ENCODE data around the gene CENPN. TPM values are rescaled to one million over a fixed set of nuclear protein-coding genes. Genes with fewer than 3 reads are reported as not detected.

CENPN gene
- 8.1 and 28.5 TPM in 2 replicates for total RNA-seq

DNA sequence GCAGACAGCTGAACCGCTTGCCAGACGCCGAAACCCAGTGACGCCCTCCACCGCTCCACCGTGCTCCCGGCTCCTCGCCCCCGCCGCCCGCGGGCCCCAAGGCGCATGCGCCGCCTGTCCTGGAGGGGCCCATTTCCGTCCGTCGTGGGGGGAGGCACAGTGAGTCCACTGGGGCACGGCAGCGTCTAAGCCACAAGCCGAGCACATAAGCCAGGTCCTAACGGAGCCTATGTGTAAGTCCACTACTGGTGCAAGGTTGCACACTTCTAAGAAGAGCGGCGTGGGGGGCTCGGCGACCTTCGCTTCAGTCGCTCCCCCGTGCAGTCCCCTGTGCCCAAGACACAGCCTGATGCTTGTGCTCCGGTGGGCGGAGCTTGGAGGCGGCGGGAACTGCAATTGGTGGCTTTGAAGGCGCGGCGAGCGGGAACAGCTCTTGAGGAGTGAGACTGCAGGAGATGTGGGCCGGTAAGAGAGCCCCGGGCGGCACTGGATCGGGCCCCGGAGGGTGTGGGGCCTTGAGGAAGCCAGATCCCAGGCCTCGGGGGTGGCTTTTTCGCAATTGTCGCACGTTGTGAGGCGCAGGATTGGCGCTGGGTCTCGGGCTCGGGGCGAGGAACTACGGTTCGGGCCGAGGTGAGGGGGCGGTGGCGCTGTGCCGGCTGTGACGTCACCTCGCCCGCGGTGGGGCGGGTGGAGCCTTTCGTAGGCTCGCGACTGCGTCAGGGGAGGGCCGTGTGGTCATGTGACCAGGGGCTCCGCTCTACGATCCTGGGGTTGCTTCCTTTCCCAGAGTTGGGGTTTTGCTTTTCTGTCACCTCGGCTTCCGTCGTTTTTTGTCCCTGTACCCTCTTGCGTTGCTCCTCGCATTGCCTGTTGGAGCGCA, at the start of gene CENPN, which contains the start of gene CMC2:
Gene CENPN (plus strand): TSS at position 402 of the 883 bp plus-strand sequence. CDS start 4,726 bp downstream, outside the sequence.
Gene CMC2 (minus strand): TSS at position 73 of the 883 bp plus-strand sequence. CDS start 9,491 bp downstream, outside the sequence.
- peak; percentile 95 for DNase-seq (ENCODE audit: low read depth)

GRCh38 chr16:80958284-80958683, 48.7 kb upstream of the CENPN start:
- DNase-seq (ENCODE audit: low read depth): no peak

GRCh38 chr16:80962879-80963278, 44.1 kb upstream of the CENPN start:
- no peak for DNase-seq (ENCODE audit: low read depth)

- DNase-seq (ENCODE audit: low read depth): no peak
Measured at GRCh38 chr16:80964351-80964750, 42.7 kb upstream of the CENPN start.

DNA sequence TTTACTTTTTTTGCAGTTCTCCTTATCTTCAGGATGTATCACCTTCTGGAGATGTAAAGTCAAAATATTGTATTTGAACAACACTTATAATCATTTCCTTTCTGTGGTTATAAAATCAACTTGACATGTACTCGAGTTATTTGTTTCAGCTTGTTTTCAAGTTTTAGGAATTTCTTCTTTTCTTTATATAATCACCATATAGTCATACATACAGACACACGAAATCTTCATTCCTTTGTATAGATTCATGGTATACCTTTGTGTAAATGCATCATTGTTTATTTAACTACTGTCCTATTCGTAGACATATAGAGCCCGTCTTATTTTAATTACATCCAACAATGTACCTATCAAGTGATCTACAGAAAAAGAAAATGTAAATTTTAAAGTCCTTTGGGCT, 40.4 kb upstream of the CENPN start:
- DNase-seq (ENCODE audit: low read depth): no peak

DNA sequence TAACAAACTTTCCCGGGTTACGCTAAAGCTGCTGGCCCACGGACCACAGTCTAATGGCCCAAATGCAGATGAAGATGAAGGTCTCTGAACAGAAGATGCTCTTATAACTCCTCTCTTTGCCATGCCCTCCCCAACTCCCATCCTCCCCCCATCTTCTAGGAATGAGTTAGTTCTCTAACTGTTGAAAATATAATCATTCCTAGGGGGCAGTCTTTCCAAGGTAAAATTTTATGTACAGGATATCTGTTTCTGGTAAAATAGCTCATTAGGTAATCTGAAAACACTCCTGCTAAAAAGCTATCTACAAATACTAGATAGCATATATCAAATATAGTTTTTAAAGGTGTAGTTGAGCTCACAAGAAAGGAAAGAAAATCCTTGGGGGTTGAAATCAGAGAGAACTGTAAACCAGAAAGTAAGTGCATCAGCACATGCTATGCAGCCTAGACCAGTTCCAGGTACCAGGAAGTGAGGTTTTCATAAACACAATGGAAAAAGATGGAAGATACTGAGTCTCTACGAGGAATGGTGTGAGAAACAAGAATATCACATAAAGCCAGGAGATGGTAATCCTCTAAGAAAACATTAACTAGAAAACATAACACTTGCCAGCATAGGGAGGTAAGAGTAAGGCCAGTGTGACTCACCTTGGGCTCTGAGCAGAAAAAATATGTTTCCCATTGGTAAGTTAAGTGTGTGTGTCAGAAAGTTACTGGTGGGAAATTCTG, 38.5 kb upstream of the CENPN start:
- DNase-seq (ENCODE audit: low read depth): peak; percentile 97

- no peak for DNase-seq (ENCODE audit: low read depth)
Measured at GRCh38 chr16:80969114-80969484, 37.9 kb upstream of the CENPN start.

DNA sequence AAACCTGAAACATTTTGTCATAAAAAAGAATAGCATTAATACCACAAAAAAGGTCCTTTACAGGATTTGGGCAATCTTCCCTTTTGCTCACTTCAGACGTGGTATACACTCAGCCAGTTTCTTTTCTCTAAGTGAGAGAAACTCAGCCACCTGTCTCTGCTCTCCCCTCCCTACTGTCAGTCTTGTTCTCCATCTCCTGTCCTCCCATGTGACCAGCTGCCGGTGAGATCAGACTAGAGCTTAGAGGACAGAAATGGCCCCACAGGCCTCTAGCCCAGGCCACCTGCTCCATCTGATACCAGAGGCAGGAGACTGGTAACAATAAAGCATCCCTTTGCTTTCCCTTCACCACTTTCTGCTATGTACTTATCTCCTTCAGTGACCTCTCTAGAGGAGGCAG, 35.2 kb upstream of the CENPN start:
- DNase-seq (ENCODE audit: low read depth): no peak

DNA sequence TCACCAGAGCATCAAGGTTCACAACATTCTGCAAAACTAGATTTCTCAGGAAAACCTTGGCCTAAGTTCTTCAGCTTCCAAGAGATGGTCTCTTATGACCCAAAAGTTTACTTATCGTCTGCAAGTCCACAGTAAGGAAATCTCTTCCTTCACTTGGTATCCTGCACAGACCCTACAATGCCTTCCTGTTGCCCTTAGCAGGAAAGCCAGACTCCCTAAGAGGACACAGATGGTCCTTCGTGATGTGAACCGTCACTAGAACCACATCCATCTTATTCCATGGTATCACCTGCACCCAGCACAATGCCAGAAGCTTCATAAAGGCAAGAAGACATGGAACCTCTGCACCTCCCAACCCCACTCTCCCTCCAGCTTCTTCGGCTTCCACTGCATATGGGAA, 34.4 kb upstream of the CENPN start:
- no peak for DNase-seq (ENCODE audit: low read depth)

DNA sequence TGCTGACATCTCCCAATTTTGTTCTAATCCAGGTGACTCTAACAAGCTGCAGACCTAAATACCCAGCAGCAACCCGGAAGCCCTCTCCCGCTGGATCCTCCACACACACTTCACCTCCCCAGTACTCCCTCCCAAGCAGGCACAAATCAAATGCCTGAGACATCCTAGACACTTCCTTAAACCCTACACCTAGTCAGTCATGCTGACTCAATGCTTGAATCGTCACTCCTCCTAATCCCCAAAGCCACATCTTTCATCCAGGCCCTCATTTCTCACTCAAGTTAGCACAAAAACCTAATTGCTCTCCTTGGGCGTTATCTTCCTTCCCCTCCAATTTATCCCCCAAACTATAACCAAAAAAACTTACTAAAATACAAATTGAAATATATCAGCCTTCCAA, 33.0 kb upstream of the CENPN start:
- DNase-seq (ENCODE audit: low read depth): no peak

GRCh38 chr16:80974649-80975376, 32.2 kb upstream of the CENPN start:
- no peak for DNase-seq (ENCODE audit: low read depth)

DNA sequence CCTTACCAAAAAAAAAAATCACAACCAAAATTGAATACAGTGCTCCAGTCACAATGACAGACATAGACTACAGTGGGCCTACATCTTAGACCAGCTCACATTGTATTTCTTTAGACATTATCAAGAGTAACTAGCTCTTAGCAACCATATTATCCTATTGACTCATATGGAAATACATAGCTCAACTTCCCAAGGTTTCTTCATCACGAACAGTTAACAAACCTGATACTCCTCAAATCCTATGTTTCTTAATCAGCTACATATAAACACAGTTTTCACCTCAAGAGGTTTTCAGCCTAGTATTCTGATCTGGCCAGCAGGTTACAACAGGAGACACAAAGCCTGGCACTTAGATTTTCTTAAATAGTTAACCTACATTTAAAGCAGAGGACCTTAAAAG, 30.1 kb upstream of the CENPN start:
- no peak for DNase-seq (ENCODE audit: low read depth)

- no peak for DNase-seq (ENCODE audit: low read depth)
Measured at GRCh38 chr16:80981103-80981502, 25.9 kb upstream of the CENPN start.

GRCh38 chr16:80982646-80983045, 24.4 kb upstream of the CENPN start:
- DNase-seq (ENCODE audit: low read depth): no peak

DNA sequence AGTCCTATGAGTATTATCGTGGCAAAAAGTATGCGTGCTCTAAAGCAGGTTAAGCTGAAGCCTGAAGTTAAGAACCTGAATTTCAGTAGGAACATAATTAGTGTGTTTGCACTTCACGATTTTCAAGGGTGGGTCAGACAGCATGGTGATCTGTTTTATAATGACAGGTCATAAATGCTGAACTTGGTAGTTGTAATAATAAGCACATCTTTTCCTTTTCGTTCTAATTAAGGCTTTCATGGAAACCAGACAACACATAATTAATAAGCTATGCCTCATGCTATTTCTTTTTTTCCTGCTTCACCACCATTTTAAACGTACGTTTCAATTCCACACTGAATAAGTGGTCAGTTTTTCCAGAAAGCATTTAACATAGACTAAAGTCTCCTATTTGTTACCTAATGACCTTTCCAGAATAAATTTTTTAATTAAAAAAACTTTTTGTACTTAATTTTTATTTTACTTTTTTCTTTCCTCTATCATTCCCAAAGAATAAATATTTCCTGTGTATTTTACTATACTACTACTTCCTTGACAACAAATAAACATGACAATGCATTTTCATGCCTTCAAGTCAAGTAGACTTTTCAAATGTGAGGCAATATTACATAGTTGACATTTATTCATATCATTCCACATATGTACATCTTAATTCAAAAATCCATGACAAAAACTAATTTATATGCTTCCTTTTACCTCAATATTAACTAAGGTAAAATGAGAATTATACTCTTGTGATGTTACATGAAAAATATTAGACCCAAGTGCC, 22.7 kb upstream of the CENPN start:
- no peak for DNase-seq (ENCODE audit: low read depth)

GRCh38 chr16:80985611-80986010, 21.4 kb upstream of the CENPN start:
- no peak for DNase-seq (ENCODE audit: low read depth)

DNA sequence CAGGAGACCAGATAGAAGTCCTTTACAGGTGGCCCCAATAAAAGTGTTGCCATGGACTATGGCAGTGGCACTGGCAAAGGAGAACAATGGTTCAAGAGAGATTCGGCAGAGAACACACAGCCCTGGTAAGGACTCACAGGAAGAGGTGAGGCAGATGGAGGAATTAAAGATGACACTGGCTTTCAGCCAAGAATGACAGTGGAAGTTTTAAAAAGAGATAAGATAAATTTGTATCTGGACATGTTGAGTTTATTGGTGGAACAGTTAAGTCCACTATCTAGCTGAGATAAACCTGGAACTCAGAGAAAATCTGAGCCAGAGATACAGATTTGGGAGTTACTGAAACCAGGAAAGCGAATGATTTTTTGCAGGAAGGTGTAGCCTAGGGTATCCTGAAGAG, 20.5 kb upstream of the CENPN start:
- no peak for DNase-seq (ENCODE audit: low read depth)

- no peak for DNase-seq (ENCODE audit: low read depth)
Measured at GRCh38 chr16:80988756-80989155, 18.3 kb upstream of the CENPN start.

DNA sequence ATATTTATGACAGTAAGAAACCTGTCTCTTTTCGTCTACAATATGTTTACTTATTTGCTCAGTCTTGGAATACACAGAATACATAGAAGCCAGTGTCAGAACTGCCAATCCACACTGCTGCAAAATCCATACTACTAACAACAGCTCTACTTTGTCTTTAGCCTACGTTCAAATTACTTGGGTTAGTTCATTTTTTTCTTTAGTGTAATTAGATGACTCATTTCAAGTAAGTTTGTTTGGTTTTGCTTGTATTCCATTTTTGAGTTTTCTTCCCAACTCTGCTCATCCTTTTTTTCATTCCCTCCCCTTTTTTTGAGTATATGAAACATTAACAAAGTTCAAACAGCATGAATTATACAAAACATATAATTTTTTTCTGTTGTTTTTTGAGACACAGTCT, 17.2 kb upstream of the CENPN start:
- no peak for DNase-seq (ENCODE audit: low read depth)

DNA sequence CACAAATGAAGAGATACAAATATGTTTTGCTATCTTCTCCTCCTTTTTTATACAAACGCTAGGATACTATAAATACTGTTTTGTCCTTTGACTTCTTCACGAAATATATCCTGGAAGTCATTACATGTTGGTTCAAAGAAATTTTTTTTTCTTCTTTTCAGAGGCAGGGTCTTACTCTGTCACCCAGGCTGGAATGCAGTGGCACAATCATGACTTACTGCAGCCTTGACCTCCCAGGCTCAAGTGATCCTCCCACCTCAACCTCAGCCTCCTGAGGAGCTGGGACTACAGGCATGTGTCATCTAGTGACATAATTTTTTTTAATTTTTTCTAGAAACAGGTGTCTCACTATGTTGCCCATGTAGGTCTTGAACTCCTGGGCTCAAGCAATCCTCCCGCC, 16.4 kb upstream of the CENPN start:
- no peak for DNase-seq (ENCODE audit: low read depth)

GRCh38 chr16:80990978-80991377, 16.0 kb upstream of the CENPN start:
- DNase-seq (ENCODE audit: low read depth): no peak
